Measurements from ENCODE around the gene HAS3.
A peak's percentile ranks its signal among the peaks of the same experiment; 100 is the strongest.
"Not testable (repeated sequence)": the region's sequence is repeated elsewhere in the genome, so short reads cannot be mapped to it uniquely, and the experiment has no call there.

The HAS3 gene

DNA sequence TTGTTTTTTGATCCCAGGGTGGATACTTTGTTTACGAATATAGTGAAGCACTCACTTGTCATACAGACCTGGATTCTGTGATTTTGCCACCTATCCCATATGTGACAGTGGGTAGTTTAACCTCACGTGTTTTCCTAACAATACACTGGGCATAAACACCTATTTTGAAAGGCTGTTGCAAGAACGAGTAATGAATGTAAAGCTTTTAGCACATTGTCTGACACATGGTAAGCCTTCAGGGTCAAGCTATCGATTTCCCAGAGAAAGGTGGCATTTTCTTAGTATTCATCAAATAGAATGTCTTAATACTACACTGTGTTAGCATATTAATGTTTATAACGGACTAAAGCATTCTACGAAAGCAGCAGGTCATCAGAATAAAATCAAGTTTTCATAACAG, 25.0 kb downstream of the HAS3 start:
- in situ Hi-C loops (cut with HindIII; ENCODE audit: low pct_ligation_motif_present, low pct_unique_long_range_greater_than_20kb, low sequenced_read_pairs), result no loop called here
- DNase-seq, result no peak

DNA sequence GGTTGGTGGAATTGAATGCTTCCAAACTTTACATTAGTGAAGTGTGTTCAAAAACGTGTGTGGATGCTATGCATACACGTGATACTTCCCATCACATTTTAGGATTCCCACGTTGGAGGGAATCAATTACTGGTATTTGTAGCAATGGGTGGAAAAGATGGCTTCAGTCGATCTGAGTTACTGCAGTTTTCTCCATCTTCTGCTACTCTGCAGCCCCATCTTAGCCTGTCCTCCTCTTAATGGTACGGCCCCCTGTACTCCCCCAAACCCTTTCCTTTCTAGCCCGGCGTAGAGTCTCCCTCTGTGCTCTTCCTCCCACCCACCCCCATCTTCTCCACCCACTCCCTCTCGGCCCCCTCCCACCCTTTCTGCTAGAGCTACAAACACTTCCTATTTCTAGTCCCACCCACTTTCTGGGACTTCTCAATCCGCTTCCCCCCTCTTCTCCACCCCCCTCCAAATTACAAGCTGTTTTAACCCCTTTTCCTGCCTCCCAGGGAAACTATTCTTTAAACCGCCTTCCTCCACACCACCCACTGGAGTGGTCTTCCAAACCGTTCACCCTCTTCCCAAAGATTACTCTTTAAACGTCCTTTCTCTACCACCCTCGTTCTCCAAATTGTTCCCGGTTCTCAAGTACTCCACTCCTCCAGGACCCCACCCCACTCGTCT, 25.9 kb downstream of the HAS3 start:
- in situ Hi-C loops (cut with HindIII; ENCODE audit: low pct_ligation_motif_present, low pct_unique_long_range_greater_than_20kb, low sequenced_read_pairs), result no loop called here
- peak; percentile 50 for DNase-seq

DNA sequence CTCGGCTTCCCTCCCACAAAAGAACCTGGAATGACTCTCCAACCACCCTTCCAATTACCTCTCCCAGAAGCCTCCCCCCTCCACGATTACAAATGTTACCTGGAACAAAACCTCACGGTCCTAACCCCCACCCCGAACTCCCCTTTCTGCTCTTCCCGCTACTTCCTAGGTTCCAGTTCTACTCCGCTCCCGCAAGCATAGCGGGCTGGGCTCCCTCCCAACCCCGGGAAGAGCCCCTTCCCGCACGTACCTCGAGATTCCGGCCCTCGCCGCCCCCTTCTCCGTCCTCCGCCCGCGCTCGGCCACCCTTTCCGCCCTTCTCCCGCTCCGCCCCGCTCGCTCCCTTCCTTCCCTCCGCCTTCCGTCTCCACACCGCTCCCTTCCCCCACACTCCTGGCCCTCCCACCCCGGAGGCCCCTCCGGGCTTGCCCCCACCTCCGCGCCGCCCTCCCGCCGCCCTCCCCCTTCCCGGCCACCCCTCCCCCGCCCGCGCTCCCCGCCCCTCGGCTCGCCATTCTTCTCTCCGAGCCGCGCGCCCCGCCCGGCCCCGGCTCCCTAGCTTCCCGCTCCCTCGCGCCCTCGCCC, 26.5 kb downstream of the HAS3 start:
- DNase-seq, result peak; percentile 92
- in situ Hi-C loops (cut with HindIII; ENCODE audit: low pct_ligation_motif_present, low pct_unique_long_range_greater_than_20kb, low sequenced_read_pairs), result no loop called here

DNA sequence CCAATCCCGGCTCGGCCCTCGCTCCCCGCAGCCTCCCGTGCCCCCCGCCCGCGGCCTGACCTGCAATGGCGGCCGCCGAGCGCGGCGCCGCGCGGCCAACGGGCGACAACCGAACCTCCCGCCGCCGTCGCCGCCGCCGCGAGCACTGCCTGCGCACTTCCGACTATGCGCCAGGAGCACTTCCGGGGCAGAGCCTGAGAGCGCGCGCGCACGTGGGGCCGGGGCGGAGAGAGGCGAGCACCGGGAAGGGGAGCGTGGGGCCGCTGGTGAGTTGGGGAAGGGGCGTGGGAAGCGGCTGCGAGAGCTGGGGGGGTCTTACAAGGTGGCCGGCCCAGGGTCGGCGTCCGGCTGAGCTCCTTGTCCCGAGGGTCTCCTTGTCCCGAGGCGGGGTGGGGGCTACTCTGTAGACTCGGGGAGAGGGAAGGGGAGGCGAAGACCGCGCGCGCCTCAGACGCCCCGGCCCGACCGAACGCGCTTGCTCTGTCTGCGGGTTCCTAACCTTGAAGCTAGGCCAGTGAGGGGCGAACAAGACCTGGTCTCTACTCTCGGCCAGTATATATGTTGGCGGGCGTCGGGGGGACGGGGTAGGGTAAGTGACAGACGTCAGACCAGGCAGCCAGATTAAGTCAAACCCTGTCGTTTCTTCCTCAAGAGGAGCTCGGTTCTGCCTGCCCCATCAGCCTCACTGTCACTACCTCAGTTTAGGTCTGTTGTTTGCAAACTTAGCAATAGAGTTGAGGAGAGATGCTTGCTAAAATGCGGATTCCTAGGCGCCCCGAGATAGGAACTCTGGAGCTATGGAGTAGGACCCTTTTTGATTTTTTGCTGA, 27.2 kb downstream of the HAS3 start, which contains the start of the genes CHTF8 and UTP4:
Gene CHTF8 (minus strand): TSS at position 165 of the 829 bp plus-strand sequence. CDS start 11,130 bp downstream, outside the sequence.
Gene UTP4 (plus strand): TSS at position 226 of the 829 bp plus-strand sequence. CDS start 811 bp downstream, outside the sequence.
- peak; percentile 90 for DNase-seq
- in situ Hi-C loops (cut with HindIII; ENCODE audit: low pct_ligation_motif_present, low pct_unique_long_range_greater_than_20kb, low sequenced_read_pairs), result no loop called here

DNA sequence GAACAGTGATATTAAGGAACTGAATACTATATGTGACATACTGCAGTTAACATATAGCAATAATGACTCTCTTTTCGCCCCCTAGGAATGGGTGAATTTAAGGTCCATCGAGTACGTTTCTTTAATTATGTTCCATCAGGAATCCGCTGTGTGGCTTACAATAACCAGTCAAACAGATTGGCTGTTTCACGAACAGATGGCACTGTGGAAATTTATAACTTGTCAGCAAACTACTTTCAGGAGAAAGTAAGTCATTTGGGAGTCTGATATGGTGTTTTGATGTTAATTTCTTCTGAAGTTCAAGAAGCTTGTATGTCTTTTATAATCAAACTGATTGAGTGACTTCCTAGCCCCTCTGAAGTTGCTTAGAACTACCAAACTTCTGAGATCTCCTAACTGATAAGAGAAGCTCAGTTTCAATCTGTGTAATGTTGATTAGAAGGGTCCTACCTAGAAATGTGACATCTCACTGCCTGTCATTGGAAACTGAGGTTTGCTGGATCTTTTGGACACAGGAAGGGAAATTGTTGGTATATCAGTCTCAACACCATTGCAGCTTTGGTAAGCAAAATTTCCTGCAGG, 28.0 kb downstream of the HAS3 start:
- DNase-seq, result no peak
- in situ Hi-C loops (cut with HindIII; ENCODE audit: low pct_ligation_motif_present, low pct_unique_long_range_greater_than_20kb, low sequenced_read_pairs), result no loop called here

DNA sequence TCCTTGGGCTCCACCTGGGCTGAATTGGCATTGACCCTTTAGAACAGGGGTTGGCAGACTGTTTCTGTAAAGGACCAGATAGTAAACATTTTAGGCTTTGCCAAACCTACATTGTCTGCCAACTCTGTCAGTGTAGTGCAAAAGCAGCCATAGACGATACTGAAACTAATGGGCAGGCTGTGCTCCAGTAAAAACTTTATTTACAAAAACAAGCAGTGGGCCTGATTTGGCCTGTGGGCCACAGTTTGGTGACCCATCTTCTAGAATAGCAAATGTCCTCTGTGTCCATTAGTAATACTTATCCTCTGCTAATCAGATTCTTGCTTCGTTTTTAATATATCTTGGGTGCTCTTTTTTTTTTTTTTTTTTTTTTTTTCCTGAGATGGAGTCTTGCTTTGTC, 33.2 kb downstream of the HAS3 start:
- in situ Hi-C loops (cut with HindIII; ENCODE audit: low pct_ligation_motif_present, low pct_unique_long_range_greater_than_20kb, low sequenced_read_pairs), result no loop called here

DNA sequence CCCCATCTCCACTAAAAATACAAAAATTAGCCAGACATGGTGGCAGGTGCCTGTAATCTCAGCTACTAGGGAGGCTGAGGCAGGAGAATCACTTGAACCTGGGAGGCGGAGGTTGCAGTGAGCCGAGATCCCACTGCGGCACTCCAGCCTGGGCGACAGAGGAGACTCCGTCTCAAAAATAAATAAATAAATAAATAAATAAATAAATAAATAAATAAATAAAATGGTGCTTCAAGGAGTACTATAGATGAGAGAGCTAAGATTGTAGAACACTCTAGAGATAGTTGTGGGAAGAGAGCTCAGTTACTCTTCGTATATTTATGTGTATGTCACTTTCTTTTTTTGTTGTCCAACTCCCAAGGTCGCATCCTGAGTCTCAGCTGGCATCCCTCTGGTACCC, 34.0 kb downstream of the HAS3 start:
- DNase-seq; in situ Hi-C loops (cut with HindIII; ENCODE audit: low pct_ligation_motif_present, low pct_unique_long_range_greater_than_20kb, low sequenced_read_pairs): not testable (repeated sequence)

More for the DNA sequence above, 33.2 kb downstream of the HAS3 start:
- DNase-seq, result no peak

DNA sequence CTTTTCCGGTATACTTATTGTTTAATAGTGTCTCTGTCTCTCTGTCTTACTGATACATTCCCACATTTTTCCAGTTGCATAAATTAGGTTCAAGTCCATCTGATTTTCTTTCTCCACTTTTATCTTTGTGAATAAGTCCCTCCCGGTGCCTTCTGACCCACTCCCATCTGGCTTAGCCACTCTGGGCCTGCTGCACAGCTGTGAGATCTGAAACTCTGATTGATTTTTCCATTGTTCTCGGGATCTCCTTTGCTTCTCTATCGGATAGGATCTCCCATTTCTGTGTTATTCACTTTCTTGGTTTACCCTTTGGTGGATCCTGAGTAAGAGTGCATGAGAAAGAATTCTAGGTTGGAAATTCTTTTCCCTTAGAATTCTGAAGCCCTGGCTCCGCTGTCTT, 35.6 kb downstream of the HAS3 start:
- in situ Hi-C loops (cut with HindIII; ENCODE audit: low pct_ligation_motif_present, low pct_unique_long_range_greater_than_20kb, low sequenced_read_pairs), result no loop called here
- no peak for DNase-seq

DNA sequence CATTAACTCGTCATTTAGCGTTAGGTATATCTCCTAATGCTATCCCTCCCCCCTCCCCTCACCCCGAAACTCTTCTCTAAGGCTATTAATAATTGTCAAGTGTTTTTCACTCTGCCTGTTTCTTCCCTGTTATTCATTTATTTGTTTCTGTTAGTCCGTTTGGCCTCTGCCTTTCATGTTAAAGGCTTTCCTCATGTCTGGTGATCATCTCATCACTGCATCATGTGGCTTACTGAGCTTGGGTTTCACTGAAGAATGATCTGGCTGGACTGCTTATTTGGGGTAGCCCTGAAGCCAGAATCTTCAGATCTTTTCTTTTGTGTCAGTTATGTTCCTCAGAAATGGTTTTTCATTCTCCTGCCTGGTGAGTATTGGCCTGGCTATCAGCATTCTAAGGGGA, 36.5 kb downstream of the HAS3 start:
- in situ Hi-C loops (cut with HindIII; ENCODE audit: low pct_ligation_motif_present, low pct_unique_long_range_greater_than_20kb, low sequenced_read_pairs), result no loop called here

DNA sequence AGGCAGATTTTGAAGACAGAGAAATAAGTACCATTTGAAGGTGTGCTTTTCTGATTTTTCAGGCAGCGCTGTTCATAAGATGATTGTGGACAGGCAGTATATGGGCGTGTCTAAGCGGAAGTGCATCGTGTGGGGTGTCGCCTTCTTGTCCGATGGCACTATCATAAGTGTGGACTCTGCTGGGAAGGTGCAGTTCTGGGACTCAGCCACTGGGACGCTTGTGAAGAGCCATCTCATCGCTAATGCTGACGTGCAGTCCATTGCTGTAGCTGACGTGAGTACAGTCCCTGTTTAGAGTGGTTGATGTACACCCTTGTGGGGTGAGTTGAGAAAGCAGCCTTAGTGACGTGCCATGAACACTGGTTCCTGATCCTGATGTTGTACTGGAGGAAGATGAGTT, 37.7 kb downstream of the HAS3 start:
- no peak for DNase-seq
- in situ Hi-C loops (cut with HindIII; ENCODE audit: low pct_ligation_motif_present, low pct_unique_long_range_greater_than_20kb, low sequenced_read_pairs), result no loop called here

More for the DNA sequence above, 36.5 kb downstream of the HAS3 start:
- no peak for DNase-seq

DNA sequence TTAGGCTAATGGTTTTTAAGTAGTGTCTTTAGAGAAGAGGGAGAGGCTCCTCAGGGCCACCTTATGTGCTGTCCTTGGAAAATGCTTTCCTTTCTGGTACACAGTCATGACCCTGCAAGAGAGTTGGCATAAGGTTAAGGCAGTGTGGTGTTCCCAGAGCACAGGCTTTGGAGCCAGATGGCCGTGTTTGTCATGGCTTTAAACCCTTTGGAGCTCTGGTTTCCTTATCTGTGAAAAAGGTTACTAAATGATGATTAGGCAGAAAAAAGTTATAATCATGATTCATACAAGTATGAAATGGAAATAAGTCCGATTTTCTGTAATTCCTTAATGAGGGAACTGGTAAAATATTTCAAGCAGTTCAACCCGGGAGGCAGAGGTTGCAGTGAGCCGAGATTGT, 40.2 kb downstream of the HAS3 start:
- no peak for DNase-seq
- in situ Hi-C loops (cut with HindIII; ENCODE audit: low pct_ligation_motif_present, low pct_unique_long_range_greater_than_20kb, low sequenced_read_pairs), result no loop called here

DNA sequence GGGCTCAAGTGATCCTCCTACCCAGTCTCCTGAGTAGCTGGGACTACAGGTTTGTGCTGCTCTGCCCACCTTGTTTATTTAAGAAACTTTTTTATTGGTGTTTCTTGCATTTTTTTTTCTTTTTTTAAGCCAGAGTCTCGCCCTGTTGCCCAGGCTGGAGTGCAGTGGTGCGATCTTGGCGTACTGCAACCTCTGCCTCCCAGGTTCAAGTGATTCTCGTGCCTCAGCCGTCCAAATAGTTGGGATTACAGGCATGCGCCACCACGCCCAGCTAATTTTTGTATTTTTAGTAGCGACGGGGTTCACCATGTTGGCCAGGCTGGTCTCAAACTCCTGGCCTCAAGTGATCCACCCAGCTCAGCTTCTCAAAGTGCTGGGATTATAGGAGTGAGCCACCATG, 44.2 kb downstream of the HAS3 start:
- DNase-seq; in situ Hi-C loops (cut with HindIII; ENCODE audit: low pct_ligation_motif_present, low pct_unique_long_range_greater_than_20kb, low sequenced_read_pairs): not testable (repeated sequence)

DNA sequence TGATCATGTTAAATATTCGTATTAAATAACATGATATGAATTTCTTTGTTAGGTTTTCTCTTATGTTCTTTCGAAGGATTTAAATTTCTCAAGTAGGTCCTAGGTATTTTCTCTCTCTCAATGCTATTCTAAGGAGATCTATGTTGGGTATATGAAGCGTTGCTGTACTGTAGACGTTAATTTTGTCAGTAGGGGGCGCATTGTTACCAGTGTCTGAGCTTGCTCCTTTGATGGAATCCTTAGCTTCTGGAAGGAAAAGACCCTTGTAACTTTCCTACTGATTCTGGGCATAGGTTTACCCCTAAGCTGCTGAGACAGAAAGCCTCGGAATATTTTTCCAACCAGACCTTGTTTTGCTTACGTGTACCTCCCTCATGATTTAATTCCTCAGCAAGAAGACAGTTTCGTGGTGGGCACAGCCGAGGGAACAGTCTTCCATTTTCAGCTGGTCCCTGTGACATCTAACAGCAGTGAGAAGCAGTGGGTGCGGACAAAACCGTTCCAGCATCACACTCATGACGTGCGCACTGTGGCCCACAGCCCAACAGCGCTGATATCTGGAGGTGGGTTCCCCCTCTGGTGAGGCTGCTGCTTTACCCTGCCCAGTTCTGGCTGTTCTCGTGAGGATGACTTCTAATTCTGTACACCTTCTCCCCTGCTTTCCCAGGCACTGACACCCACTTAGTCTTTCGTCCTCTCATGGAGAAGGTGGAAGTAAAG, 44.9 kb downstream of the HAS3 start:
- peak; percentile 77 for DNase-seq
- in situ Hi-C loops (cut with HindIII; ENCODE audit: low pct_ligation_motif_present, low pct_unique_long_range_greater_than_20kb, low sequenced_read_pairs), result no loop called here

DNA sequence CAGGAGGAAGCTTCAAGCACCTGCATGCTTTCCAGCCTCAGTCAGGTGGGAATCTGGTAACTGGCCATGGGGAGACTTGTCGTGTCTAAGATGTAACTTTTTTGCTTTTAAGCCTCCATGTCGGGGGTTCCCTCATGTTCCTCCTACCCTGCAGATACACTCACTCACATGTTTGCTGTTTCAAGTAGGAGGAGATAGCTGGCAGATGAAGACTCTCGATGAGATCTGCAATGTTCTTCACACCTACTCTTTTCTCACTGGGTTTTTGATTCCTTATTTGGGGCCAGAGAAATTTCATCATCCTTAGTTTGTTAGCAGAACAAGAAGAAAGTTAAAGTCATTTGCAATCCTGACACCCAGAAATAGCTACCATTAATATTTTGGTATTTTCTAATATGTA, 51.7 kb downstream of the HAS3 start:
- in situ Hi-C loops (cut with HindIII; ENCODE audit: low pct_ligation_motif_present, low pct_unique_long_range_greater_than_20kb, low sequenced_read_pairs), result no loop called here
- no peak for DNase-seq

DNA sequence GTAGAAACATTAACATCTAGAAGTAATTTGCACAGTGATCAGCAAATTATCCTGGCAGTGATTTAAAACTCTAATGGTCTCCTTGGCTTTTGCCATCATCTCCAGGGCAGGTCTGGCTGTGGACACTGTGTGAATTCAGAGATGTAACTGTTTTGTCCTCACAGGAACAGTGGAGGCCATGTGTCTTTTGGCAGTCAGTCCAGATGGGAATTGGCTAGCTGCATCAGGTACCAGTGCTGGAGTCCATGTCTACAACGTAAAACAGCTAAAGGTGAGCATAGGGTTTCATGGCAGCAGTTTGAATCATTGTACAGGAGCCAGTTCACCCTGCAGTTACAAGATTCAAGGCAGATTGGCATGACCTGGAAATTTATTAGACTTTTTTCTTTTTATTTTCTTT, 54.7 kb downstream of the HAS3 start:
- DNase-seq, result no peak
- in situ Hi-C loops (cut with HindIII; ENCODE audit: low pct_ligation_motif_present, low pct_unique_long_range_greater_than_20kb, low sequenced_read_pairs), result no loop called here

DNA sequence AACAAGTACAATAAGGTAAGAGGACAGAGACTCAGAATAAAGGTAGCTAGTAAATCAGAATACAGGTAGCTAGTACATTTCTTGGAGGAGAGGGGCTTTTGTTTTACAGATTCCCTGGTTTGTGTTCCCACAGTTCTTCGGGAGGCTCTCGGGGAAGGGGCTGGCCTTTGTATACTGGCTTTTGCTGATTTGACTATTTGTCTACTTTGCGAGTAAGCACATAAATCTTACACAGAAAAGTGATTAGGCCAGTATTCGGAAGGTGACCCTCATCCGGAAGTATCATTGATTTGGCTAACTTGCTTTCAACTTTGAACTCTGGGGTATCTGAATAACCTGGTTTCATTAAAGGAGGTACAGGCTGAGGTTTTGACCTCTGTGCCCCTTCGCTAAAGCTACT, 60.1 kb downstream of the HAS3 start:
- in situ Hi-C loops (cut with HindIII; ENCODE audit: low pct_ligation_motif_present, low pct_unique_long_range_greater_than_20kb, low sequenced_read_pairs), result no loop called here
- DNase-seq, result no peak

DNA sequence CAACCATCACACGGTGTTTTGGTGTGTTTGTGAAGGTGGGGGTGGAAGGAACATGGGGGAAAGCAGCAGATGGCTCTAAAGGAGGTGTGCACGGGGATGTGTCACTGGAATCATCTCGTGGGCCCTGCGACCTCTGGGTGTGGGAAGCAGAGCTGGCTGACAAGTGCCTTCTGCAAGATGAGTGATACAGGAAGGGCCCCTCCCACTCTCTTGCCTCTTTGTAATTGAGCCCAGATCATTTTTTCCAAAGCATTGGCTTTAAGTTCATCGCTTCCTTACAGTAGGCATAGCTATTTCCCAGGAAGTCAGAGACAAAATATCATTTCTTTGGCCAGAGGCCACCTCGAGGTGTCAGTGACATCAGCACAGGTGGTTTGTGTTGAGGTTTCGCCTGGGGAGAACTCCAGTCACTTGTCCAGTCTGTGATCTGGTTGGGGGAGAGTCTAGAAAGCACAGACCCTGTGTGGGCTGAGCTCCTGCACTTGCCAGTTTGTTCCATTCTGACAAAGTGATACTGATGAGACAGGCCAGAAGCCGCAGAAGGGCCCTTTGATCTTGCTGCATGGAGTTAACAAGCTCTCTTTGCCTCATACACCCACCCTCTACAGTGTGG, 60.9 kb downstream of the HAS3 start:
- in situ Hi-C loops (cut with HindIII; ENCODE audit: low pct_ligation_motif_present, low pct_unique_long_range_greater_than_20kb, low sequenced_read_pairs), result no loop called here
- DNase-seq, result no peak
